Body of pancreas (tissue), 4 donors: ENCODE measurements around the gene NQO2. TPM values are rescaled to one million over a fixed set of nuclear protein-coding genes. Genes with fewer than 3 reads are reported as not detected.

Experiments used
- ATAC-seq: fragments of 150-250 bp; one replicate; pipeline ENCODE4 v1.9.1; 2016
- DNase-seq, 4 donors: peaks; one replicate each; pipeline ENCODE4 v3.0.0-alpha.2; 2019
- H3K27ac ChIP-seq, 4 donors: fragments of 200-600 bp; sonication (generic); 1 replicate in 3 of 4; 2 replicates in 1 of 4; pipeline versions ENCODE4 v1.5.1 to v1.6.1; 2016 to 2019; ENCODE audit warnings: mild to moderate bottlenecking in 1 of 4, mixed read lengths in 1 of 4, moderate library complexity in 1 of 4
- H3K27me3 ChIP-seq, 2 donors: fragments of 200-600 bp; sonication (generic); one replicate each; pipeline ENCODE4 v1.6.0; 2016; ENCODE audit warnings: mild to moderate bottlenecking in 1 of 2
- H3K36me3 ChIP-seq, 2 donors: fragments of 200-600 bp; sonication (generic); replicated peaks in 1 of 2; 2 replicates each; pipeline ENCODE4 v1.5.1; 2016; ENCODE audit warnings: low read depth in 2 of 2; ENCODE audit not compliant: insufficient read depth in 1 of 2
- H3K4me1 ChIP-seq: fragments of 200-600 bp; sonication (generic); one replicate; pipeline ENCODE4 v1.6.0; 2016
- H3K4me3 ChIP-seq, 2 donors: fragments of 200-600 bp; sonication (generic); 1 replicate in 1 of 2; 2 replicates in 1 of 2; pipeline ENCODE4 v1.5.1; 2016 to 2019
- H3K9me3 ChIP-seq, 3 donors: fragments of 200-600 bp; sonication (generic); 1 replicate in 2 of 3; 2 replicates in 1 of 3; pipeline ENCODE4 v1.5.1; 2016
- CTCF ChIP-seq, 7 experiments: fragments of 450-650 bp in 4 of 7; fragments of 200-600 bp in 3 of 7; sonication (generic) in 3 of 7; IDR thresholded peaks; one replicate each; pipeline ENCODE4 v1.5.1; 2016 to 2019; ENCODE audit warnings: antibody characterized with exemption in 7 of 7
- POLR2A ChIP-seq, 3 donors: fragments of 450-650 bp; IDR thresholded peaks; one replicate each; pipeline ENCODE4 v1.6.1; 2016; ENCODE audit warnings: antibody characterized with exemption in 3 of 3, mild to moderate bottlenecking in 2 of 3
- WGBS, 2 donors: methylation state at CpG; one replicate each; pipeline ENCODE4 v1.1.5; 2017; 5-methylcytosine and 5-hydroxymethylcytosine counted together
- intact Hi-C: fragments of 100-400 bp; cut with DNase I; formaldehyde crosslinking; loops from one replicate; pipeline ENCODE4 v1.15.1; 2023
- total RNA-seq, 2 donors: library from RNA; depleted of rRNA; stranded (reverse); fragments of >200 nt; gene quantifications; one replicate each; pipeline ENCODE4 v1.1.0, GENCODE V29; 2016

The NQO2 gene
- total RNA-seq, 2 donors from 2014 or later = 7.3 to 17.1 TPM

GRCh38 chr6:2976060-2976459 lies 23.6 kb upstream of the NQO2 start:
- H3K4me3 ChIP-seq = no peak overlapping the region
- DNase-seq (no peak), ATAC-seq (no peak)
- peaks cover 4% of the 10 kb centered on the region for H3K4me1 ChIP-seq
- WGBS, 2 donors = 85% methylated on average over 5 of the region's 5 CpGs
- H3K27ac ChIP-seq = no peak overlapping the region
- no peaks in the 10 kb centered on the region for H3K9me3 ChIP-seq
- TF ChIP-seq POLR2A (IDR thresholded peaks at IDR 0.05) = no peak
- TF ChIP-seq CTCF (IDR thresholded peaks at IDR 0.05) = no peak
- intact Hi-C loops = no loop called here
- H3K27me3 ChIP-seq = no peaks in the 10 kb centered on the region
- no peaks in the 10 kb centered on the region for H3K36me3 ChIP-seq

- Histone ChIP-seq H3K27me3 (no peaks in the 10 kb centered on the region), H3K36me3 (no peaks in the 10 kb centered on the region), H3K9me3 (no peaks in the 10 kb centered on the region), H3K27ac (no peak overlapping the region), H3K4me3 (no peak overlapping the region), H3K4me1 (peaks cover 4% of the 10 kb centered on the region)
- TF ChIP-seq POLR2A (IDR thresholded peaks at IDR 0.05) (no peak), CTCF (IDR thresholded peaks at IDR 0.05) (no peak)
- intact Hi-C loops = no loop called here
- WGBS, 2 donors = 68 to 70% methylated on average over 7 of the region's 7 CpGs
- ATAC-seq (no peak), DNase-seq (no peak)
These were observed 23.1 kb upstream of the NQO2 start for GRCh38 chr6:2976571-2977085.

GRCh38 chr6:2977290-2977689 lies 22.4 kb upstream of the NQO2 start:
- Histone ChIP-seq H3K4me3 (no peak overlapping the region), H3K9me3 (no peaks in the 10 kb centered on the region), H3K4me1 (peaks cover 2% of the 10 kb centered on the region), H3K27ac (no peak overlapping the region), H3K27me3 (no peaks in the 10 kb centered on the region), H3K36me3 (no peaks in the 10 kb centered on the region)
- TF ChIP-seq POLR2A (IDR thresholded peaks at IDR 0.05) = no peak
- TF ChIP-seq CTCF (IDR thresholded peaks at IDR 0.05) = no peak
- intact Hi-C loops = no loop called here
- no peak for ATAC-seq
- no peak for DNase-seq
- 80 to 82% methylated on average over 5 of the region's 5 CpGs for WGBS, 2 donors

GRCh38 chr6:2977799-2978590 lies 21.7 kb upstream of the NQO2 start:
- no peak overlapping the region for H3K4me3 ChIP-seq
- no peaks in the 10 kb centered on the region for H3K36me3 ChIP-seq
- H3K9me3 ChIP-seq = no peaks in the 10 kb centered on the region
- H3K4me1 ChIP-seq = no peaks in the 10 kb centered on the region
- DNase-seq = no peak
- WGBS, 2 donors = 83 to 89% methylated on average over 3 of the region's 3 CpGs
- H3K27me3 ChIP-seq = no peaks in the 10 kb centered on the region
- intact Hi-C loops = no loop called here
- no peak for ATAC-seq
- H3K27ac ChIP-seq = no peak overlapping the region
- no peak for TF ChIP-seq CTCF (IDR thresholded peaks at IDR 0.05)
- no peak for TF ChIP-seq POLR2A (IDR thresholded peaks at IDR 0.05)

- H3K36me3 ChIP-seq = no peaks in the 10 kb centered on the region
- ATAC-seq (no peak), DNase-seq (no peak)
- TF ChIP-seq POLR2A (IDR thresholded peaks at IDR 0.05) (no peak), CTCF (IDR thresholded peaks at IDR 0.05) (no peak)
- 76 to 84% methylated on average over 4 of the region's 4 CpGs for WGBS, 2 donors
- no peak overlapping the region for H3K4me3 ChIP-seq
- intact Hi-C loops = no loop called here
- H3K4me1 ChIP-seq = no peaks in the 10 kb centered on the region
- H3K27ac ChIP-seq = no peak overlapping the region
- H3K9me3 ChIP-seq = no peaks in the 10 kb centered on the region
- H3K27me3 ChIP-seq = no peaks in the 10 kb centered on the region
These were observed 20.8 kb upstream of the NQO2 start for GRCh38 chr6:2978923-2979322.
